ENCODE data around the gene LTA4H. TPM values are rescaled to one million over a fixed set of nuclear protein-coding genes. Genes with fewer than 3 reads are reported as not detected.

The LTA4H gene
- total and polyA plus RNA-seq, 2 of the 4 experiments (the other 2 are of a cell fraction), result 41.0 to 43.3 TPM

DNA sequence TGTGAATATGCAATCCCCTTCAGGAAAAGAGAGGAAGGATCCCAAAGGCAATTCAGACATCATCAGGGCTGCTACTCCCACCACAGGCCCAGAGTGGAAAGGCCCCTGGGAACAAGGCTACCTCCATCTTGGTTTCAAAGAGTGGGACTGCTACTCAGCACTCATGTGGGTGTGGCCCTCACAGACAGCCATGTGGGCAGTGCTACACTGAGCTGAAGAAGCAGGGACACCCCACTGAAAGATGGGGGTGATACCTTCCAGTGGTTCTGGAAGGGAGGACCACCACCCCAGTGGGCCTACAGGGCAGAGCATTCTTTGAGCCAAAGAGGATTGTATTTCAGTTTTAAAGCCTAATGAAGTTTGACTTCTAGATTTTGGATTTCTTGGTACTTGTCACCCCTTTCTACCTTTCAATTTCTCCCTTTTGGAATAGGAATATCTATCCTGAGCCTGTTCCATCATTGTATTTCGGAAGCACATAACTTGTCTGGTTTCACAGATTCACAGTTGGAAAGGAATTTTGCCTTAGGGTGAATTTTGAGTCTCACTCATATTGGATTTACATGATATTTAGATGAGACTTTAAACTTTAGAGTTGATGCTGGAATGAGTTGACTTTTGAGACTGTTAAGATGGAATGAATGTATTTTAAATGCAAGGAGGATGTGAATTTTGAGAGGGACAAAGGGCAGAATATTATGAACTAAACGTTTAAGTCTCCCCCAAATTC is 16.5 kb upstream of the LTA4H start:
- Histone ChIP-seq H3K56ac (ENCODE audit: extremely low read depth, insufficient read depth, low read length) (no peak overlapping the region), H3K4me2 (ENCODE audit: low read depth, low read length) (no peak overlapping the region), H4K5ac (ENCODE audit: low read depth, low read length) (no peak overlapping the region), H4K8ac (ENCODE audit: low read depth in 2 of 2, low read length in 2 of 2) (no peak overlapping the region), H2AFZ (replicated peaks; ENCODE audit: low read length, poor library complexity) (no peak overlapping the region), H3K27ac (ENCODE audit: insufficient read depth, low read length) (no peak overlapping the region), H2BK120ac (ENCODE audit: low read depth, low read length) (no peak overlapping the region), H2AK9ac (replicated peaks; ENCODE audit: low read depth, low read length, poor library complexity) (no peak overlapping the region), H3K14ac (replicated peaks; ENCODE audit: low read depth, low read length) (no peak overlapping the region), H3K36me3 (ENCODE audit: control insufficient read depth, insufficient read depth, low read length) (no peaks in the 10 kb centered on the region), H2BK15ac (ENCODE audit: low read depth, low read length) (no peak overlapping the region), H3K4ac (ENCODE audit: low read depth, low read length) (no peak overlapping the region), H2BK5ac (ENCODE audit: low read depth, low read length, poor library complexity, severe bottlenecking) (no peak overlapping the region), H3K23ac (ENCODE audit: low read depth, low read length) (no peak overlapping the region), H2BK20ac (ENCODE audit: low read depth, low read length) (no peak overlapping the region), H4K91ac (ENCODE audit: insufficient read depth, low read depth, low read length) (no peak overlapping the region), H3K27me3 (ENCODE audit: control insufficient read depth, insufficient read depth, low read length) (no peaks in the 10 kb centered on the region), H3K9me1 (ENCODE audit: insufficient read depth, low read length) (peaks cover 4% of the 10 kb centered on the region; the same call in 1 of the 2 replicates), H3K79me1 (ENCODE audit: low read depth in 1 of 2, low read length in 2 of 2) (no peaks in the 10 kb centered on the region), H3K4me1 (ENCODE audit: control insufficient read depth, insufficient read depth, low read length) (peaks cover 2% of the 10 kb centered on the region), H4K20me1 (ENCODE audit: insufficient read depth, low read length) (no peaks in the 10 kb centered on the region), H3K9me3 (ENCODE audit: control insufficient read depth, insufficient read depth, low read length) (peaks cover 2% of the 10 kb centered on the region), H2AK5ac (ENCODE audit: low read depth, low read length) (no peak overlapping the region), H3K9ac (ENCODE audit: low read depth, low read length) (no peak overlapping the region), H3K4me3 (ENCODE audit: insufficient read depth, low read depth, low read length) (no peak overlapping the region), H3K18ac (ENCODE audit: low read depth, low read length) (no peak overlapping the region)
- ChIA-PET CTCF (no interaction called here), POLR2A (ENCODE audit: unreplicated experiment) (no interaction called here)
- TF ChIP-seq BHLHE40 (IDR thresholded peaks at IDR 0.05; ENCODE audit: low read depth, low read length) (no peak), RFX5 (IDR thresholded peaks at IDR 0.05; ENCODE audit: low read depth, low read length) (no peak), RCOR1 (IDR thresholded peaks at IDR 0.05; ENCODE audit: insufficient replicate concordance, low read length) (no peak), SMC3 (IDR thresholded peaks at IDR 0.05; ENCODE audit: low read depth, low read length) (no peak), MAFK (IDR thresholded peaks at IDR 0.05; ENCODE audit: low read depth, low read length) (no peak), FOS (IDR thresholded peaks at IDR 0.05; ENCODE audit: low read depth, low read length) (no peak)
- TF ChIP-seq, protein P1, sequence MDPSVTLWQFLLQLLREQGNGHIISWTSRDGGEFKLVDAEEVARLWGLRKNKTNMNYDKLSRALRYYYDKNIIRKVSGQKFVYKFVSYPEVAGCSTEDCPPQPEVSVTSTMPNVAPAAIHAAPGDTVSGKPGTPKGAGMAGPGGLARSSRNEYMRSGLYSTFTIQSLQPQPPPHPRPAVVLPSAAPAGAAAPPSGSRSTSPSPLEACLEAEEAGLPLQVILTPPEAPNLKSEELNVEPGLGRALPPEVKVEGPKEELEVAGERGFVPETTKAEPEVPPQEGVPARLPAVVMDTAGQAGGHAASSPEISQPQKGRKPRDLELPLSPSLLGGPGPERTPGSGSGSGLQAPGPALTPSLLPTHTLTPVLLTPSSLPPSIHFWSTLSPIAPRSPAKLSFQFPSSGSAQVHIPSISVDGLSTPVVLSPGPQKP (IDR thresholded peaks at IDR 0.05; ENCODE audit: borderline replicate concordance, low read depth, low read length), result no peak
- TF ChIP-seq, protein P2, sequence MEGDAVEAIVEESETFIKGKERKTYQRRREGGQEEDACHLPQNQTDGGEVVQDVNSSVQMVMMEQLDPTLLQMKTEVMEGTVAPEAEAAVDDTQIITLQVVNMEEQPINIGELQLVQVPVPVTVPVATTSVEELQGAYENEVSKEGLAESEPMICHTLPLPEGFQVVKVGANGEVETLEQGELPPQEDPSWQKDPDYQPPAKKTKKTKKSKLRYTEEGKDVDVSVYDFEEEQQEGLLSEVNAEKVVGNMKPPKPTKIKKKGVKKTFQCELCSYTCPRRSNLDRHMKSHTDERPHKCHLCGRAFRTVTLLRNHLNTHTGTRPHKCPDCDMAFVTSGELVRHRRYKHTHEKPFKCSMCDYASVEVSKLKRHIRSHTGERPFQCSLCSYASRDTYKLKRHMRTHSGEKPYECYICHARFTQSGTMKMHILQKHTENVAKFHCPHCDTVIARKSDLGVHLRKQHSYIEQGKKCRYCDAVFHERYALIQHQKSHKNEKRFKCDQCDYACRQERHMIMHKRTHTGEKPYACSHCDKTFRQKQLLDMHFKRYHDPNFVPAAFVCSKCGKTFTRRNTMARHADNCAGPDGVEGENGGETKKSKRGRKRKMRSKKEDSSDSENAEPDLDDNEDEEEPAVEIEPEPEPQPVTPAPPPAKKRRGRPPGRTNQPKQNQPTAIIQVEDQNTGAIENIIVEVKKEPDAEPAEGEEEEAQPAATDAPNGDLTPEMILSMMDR (conservative IDR thresholded peaks at IDR 0.05; ENCODE audit: low read depth, low read length), result no peak
- dilution Hi-C loops (cut with HindIII; ENCODE audit: low sequenced_read_pairs, unreplicated experiment) (no loop called here), in situ Hi-C loops (cut with MboI; ENCODE audit: low sequenced_read_pairs) (no loop called here), intact Hi-C loops (cut with micrococcal nuclease) (no loop called here)
- ATAC-seq (ENCODE audit: low read depth) (no peak), DNase-seq (no peak)
- WGBS, 2 experiments (ENCODE audit: extremely low coverage in 2 of 2, insufficient read length in 1 of 2), result no CpG with 5 or more reads among the region's 2 CpGs
- BruUV-seq (replicated peaks), result no TSS peak

Data from IMR-90 (cell line).